ENCODE measurements around the gene ARRDC3.

Gene ARRDC3

GRCh38 chr5:91384671-91385430 lies 1.7 kb upstream of the ARRDC3 start:
- DNase-seq (ENCODE audit: low read depth), result peak; percentile 89

DNA sequence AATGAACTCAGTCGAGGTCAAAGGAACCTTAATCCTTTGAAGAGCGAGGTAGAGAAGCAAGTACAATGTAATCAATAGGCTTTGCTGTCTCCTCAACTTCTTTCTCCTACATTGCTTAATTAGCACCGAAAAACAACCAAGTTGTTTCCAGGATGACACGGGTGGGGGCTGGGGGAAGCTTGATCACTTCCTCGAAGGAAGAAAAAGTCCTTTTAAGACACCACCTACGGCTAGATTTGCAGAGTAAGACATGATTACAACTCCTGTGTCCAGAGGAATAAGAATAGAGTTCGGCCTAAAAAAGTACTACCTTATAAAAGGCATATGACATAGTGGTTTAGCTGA lies 811 bp upstream of the ARRDC3 start:
- no peak for DNase-seq (ENCODE audit: low read depth)

- no peak for DNase-seq (ENCODE audit: low read depth)
Observed at GRCh38 chr5:91382530-91383026, 539 bp downstream of the ARRDC3 start.

DNA sequence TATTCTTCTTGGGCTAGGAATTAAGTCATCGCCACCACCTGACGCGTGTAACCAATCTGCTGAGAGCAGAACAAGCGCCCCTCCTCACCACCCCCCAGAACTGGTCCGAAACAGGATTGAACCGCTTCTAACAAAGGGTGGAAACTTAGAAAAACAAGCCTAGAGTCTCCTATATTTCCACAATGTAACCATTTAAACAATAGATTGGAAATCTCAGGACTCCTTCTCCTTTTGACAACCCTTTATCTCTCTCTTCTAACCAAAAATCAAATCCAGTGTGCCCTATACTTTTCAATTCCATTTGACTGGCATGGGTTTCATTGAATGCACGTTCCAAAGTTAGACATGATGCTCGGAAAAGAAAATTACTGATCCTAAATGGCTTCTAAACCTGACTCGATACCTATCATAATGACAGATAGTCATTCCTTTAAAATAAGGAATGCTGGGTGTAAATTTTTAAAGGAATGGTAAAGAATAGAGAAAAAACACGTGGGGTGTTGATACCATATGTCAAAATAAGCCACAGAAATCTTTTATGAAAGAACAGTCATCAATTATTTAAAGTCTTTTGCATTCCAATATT lies 1.2 kb downstream of the ARRDC3 start:
- peak; percentile 90 for DNase-seq (ENCODE audit: low read depth)

DNA sequence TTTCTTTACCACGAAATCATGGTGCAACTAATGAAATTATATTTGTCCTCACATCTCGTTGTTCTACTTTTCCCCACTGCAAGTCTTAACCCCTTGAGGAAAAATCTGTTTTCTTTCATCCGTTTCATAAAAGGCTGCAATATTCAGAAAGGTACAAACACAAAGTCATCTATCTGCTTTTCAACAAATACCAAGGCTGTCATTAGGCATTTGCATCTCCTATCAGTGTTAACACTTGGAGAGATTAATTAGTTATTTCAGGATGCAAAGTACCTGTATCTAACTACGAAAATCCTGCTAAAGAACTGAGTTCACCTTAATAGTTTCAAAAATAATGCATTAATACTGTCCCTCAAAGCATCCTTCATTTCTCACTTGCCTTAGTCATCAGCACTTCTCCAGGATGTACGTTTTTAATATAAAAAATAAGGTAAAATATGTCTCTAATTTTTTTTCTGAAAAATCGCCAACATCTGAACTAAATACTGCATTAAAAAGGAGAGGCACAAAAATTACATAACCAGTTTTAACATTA lies 1.8 kb downstream of the ARRDC3 start:
- no peak for DNase-seq (ENCODE audit: low read depth)

DNA sequence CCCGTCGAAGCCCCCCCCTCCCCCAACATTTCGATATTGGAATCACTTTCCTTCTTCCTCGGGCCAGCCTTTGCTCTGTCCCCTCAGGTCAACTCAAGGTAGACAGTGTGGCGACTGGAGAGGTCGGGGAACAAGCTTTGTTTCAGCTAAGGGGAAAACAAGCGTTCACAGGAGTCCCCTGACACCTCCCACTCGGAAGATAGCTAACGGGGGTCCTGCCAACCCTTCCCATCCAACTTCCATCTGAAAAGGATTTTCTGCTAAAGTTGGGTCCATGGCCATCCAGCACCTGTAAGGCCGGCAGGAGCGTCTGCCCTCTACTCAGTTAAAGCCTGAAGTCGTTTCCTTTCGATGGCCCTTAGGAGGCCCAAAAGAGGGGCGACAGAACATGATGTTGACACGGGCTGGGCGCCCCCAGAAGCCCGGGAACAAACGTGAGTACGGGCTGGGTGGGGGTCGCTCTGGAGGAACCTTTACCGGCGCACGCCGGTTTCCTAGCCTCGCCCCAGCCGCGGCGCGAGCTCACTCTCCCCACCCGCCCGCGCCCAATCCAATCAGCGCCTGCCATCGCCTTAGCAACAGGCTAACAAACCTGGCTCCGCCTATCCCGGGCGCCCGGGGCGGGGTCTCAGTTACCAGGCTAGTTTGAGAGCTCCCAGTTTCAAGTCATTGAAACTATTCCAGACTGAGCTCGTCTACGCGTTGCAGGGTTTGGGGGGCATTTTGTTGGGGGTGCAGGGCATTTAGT lies 2.5 kb downstream of the ARRDC3 start:
- DNase-seq (ENCODE audit: low read depth), result peak; percentile 94

DNA sequence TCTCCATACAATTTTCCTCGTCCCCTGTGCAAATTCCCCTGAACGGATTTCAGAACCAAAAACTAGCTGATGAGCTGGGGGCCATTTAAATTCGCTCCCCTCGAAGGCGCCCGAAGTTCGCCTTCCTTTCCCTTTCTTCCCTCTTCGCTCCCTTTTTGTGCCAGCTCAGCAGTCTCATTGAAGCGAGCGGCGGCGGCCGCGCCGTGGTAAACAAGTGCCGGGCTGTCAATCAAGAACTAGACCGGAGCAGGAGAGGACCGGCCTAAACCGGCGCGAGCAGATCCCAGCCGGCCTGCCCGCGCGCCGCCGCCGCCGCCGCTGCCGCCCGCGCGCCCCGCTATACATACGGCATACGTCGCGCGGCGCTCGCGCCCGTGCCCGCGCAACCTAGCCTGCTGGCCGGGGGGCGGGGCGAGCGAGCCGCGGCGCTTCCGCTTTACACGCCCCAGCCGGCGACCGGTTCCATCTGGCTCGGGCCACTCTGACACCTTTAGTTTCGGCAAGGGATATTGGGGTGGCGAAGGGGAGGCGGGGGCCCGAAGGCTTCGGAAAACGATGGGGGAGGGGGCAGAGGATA lies 3.1 kb downstream of the ARRDC3 start:
- peak; percentile 88 for DNase-seq (ENCODE audit: low read depth)

DNA sequence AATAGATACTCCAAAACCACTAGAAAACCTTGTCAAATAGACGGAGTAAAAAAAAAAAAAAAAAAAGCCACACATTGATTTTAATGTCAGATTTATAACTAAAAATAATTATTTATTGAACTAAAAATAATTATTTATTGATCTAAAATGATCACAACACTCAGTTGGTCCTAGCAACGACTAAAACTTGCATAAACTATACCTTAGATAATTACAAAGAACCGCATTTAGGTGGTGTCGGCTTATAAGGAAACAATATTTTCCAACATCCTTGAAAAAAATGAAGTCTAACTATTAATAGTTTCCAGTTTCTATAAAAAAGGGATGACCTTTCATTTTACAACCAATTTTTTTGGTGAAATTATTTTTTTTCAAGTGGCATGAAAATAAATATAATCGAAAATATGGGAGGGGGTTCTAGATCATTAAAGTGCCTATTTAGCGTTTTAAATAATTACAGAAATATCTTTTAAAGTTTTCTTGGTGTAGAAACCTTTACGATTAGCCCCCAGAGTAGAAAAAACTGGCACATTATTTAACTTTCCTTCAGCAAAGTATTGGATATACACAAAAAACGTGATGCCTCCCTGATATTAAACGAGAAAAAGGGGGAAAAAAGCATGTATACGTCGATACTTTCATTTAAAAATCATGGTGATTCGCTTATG lies 3.7 kb downstream of the ARRDC3 start:
- no peak for DNase-seq (ENCODE audit: low read depth)

DNA sequence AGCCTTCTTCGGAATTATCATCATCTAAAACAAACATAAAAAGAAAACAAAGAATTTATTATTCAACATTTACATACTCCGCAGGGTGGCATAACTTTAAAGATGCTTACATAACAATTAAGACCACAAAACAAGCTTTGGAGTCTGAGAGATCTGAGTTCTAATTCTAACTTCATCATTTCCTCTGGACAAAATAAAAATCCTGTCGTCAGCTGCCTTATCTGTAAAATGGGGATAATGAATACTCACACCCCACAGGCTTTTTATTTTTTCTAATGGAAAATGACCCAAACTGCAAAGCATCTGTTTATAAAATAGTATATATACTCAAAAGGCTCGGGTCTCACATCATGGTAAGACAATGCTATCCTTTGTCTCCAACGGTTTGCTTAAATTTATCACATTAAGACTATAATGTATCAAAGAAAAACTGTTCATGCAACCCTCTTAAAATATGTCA lies 4.3 kb downstream of the ARRDC3 start:
- no peak for DNase-seq (ENCODE audit: low read depth)

DNA sequence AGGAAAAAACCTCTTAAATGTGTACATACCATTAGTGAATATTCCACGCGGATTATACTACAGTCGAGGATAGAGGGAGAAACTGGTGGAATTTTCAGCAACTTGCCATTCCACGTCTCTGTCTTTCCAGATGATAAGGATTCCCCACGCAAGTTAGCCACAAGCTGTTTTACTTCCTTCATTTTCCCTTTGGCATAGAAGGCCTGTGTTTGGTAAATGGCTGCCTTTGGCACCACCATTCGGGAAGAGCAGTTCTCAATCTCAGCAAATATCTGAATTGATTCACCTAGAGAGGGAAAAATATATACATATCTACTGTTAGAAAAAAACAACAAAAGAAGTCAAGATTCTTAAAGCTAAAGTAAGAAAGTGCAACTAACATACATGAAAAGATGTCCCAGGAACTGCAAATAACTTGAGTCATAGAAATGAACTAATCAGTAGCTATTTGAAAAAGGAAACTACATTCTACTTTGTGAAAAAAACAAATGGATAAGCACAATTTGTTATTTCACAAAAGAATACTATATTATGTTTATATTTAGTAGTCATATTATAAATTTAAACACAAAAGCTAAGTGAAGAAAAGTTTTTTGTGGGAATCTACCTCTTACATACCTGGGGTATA lies 8.1 kb downstream of the ARRDC3 start:
- DNase-seq (ENCODE audit: low read depth), result no peak

DNA sequence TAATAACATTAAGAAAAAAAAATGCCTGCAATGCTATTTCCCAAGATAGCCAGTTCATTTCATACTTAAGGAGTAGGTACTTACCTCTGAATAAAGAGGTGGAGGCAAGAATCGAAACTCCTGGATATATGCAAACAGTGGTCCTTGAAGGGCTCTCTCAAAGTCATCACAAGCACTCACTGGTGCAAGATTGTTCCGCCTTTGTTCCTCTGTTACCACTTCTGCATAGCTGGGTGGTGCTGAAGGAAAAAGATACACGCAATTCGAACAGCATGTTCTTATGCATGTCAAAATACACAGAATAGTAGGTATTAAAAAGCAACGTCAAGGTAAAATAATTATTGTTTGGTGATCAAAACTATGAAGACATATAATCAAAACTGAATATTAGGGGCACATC lies 9.5 kb downstream of the ARRDC3 start:
- no peak for DNase-seq (ENCODE audit: low read depth)

DNA sequence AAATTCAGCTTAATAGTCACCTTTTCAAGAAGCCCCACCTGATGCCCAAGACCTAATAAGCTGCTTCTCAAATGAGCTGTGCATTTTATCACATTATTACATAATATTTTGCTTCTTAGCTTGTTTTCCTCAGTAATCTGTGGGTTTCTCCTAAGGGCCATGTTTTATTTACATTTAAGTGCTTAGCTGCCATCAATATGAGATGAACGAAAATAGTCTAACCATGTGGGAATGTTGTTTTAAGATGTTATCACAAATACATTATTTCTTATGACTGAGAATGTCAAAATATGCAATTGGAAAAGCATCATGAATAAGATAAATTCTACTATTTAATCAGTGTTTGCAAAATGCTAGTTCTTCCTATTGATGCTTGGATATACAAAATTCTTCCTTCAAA lies 10.1 kb downstream of the ARRDC3 start:
- no peak for DNase-seq (ENCODE audit: low read depth)

- DNase-seq (ENCODE audit: low read depth), result no peak
Observed at GRCh38 chr5:91369480-91369879, 13.6 kb downstream of the ARRDC3 start.

DNA sequence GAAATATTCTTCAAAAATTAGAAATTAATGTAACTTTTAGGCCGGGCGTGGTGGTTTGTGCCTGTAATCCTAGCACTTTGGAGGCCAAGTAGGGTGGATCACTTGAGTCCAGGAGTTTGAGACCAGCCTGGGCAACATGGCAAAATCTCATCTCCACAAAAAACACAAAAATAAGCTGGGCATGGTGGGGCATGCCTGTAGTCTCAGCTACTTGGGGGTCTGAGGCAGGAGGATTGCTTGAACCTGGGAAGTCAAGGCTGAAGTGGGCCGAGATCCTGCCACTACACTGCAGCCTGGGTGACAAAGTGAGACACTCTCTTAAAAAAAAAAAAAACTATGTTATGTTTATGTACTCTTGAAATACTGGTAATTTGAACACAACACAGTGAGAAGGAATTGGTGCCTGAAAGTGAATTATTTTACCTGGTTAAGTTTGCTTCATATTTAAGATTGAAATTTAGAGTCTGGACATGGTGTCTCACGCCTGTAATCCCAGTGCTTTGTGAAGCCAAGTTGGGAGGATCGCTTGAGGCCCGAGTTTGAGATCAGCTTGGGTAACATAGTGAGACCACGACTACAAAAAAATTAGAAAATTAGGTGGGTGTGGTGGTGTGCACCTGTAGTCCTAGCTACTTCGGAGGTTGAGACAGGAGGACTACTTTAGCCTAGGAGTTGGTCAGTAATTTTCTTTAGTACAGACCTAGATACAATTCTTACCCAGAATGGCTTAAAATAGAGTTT lies 15.0 kb downstream of the ARRDC3 start:
- no peak for DNase-seq (ENCODE audit: low read depth)

GRCh38 chr5:91367344-91367743 lies 15.8 kb downstream of the ARRDC3 start:
- DNase-seq (ENCODE audit: low read depth), result no peak

GRCh38 chr5:91366551-91366950 lies 16.6 kb downstream of the ARRDC3 start:
- peak; percentile 54 for DNase-seq (ENCODE audit: low read depth)

DNA sequence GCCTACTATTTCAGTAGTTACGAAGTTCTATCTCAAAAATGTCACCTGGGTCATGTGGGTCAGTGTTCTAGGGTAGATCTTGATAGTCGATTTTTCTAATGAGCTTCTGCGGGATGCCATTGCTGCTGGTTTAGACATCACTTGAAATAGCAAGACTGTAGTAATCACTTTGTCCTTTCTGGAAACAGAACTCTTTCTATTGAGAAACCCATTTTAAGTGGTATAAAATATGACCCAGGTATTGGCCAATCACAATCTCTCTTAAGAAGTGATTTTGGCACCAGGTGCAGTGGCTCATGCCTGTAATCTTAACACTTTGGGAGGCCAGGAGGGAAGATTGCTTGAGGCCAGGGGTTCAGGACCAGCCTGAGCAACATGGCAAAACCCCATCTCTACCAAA lies 17.6 kb downstream of the ARRDC3 start:
- DNase-seq (ENCODE audit: low read depth), result no peak

DNA sequence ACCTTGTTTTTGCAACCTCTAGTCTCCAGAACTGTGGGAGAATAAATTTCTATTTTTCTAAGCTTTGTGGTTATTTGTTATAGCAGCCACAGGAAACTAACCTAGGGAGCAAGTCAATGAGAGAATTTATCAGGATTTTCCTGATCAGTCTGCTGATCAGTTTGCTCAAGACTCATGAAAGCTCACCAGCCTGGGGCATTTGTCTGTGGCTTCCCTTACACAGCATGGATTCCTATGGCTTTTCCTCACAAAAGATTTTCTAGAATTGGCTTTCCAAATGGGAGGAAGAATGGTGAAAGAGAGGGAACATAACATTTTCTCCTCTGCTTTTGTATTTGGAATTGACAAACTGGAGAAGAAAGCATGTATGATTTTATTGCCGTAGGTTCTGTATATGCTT lies 20.2 kb downstream of the ARRDC3 start:
- DNase-seq (ENCODE audit: low read depth), result no peak

DNA sequence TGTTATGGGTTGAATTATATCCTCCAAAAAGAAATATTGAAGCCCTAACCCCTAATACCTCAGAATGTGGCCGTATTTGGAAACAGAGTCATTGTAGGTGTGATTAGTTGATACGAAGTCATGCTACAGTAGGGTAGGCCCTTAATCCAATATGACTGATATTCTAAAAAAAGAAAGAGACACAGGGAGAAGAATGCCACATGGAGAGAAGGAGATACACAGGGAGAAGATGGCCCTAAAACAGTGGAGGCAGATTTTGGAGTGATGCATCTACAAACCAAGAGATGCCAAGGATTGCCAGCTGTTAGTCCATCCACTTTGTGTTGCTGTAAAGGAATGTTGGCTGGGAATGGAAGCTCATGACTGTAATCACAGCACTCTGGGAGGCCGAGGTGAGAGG lies 21.3 kb downstream of the ARRDC3 start:
- no peak for DNase-seq (ENCODE audit: low read depth)

- DNase-seq (ENCODE audit: low read depth), result peak; percentile 60
Observed at GRCh38 chr5:91361055-91361701, 21.9 kb downstream of the ARRDC3 start.

Data from iris pigment epithelial cell (primary cell).